H1 (cell line): ENCODE data around the gene TSGA10. TPM values are rescaled to one million over a fixed set of nuclear protein-coding genes. Genes with fewer than 3 reads are reported as not detected.

Source experiments
- CTCF ChIA-PET: fragments of 300-600 bp; sonication (Branson Sonifier 250); formaldehyde crosslinking; loops from one replicate; lab custom pipeline; 2021; ENCODE audit not compliant: partially characterized antibody; lab: Charles Lee
- POLR2A ChIA-PET: fragments of 300-600 bp; sonication (Branson Sonifier 250); formaldehyde crosslinking; loops from one replicate; lab custom pipeline; 2021; ENCODE audit warnings: inconsistent platforms; ENCODE audit not compliant: partially characterized antibody; lab: Charles Lee
- DNase-seq, 2 experiments: peaks; one replicate each; pipeline versions ENCODE4 v3.0.0 to v3.0.0-alpha.2; 2010 to 2022; ENCODE audit warnings: low spot score in 2 of 2, low read depth in 1 of 2, mixed read lengths in 1 of 2
- FAIRE-seq: peaks from 2 replicates; lab custom pipeline; 2011; peaks lifted over from hg19 to GRCh38; lab: Jason Lieb, UNC
- H2AFZ ChIP-seq: 2 replicates; pipeline ENCODE4 v1.8.1; 2012; ENCODE audit warnings: low read length, inconsistent platforms
- H2AK5ac ChIP-seq: 2 replicates; pipeline ENCODE4 v1.6.1; 2013; ENCODE audit warnings: low read depth, low read length
- H2BK120ac ChIP-seq: replicated peaks from 2 replicates; pipeline ENCODE3; 2013; ENCODE audit warnings: low read depth, low read length, inconsistent platforms
- H2BK12ac ChIP-seq: 2 replicates; pipeline ENCODE4 v1.6.1; 2013; ENCODE audit warnings: low read depth, low read length
- H2BK15ac ChIP-seq: 2 replicates; pipeline ENCODE4 v1.6.1; 2013; ENCODE audit warnings: low read length
- H2BK20ac ChIP-seq: 2 replicates; pipeline ENCODE4 v1.6.1; 2013; ENCODE audit warnings: low read length
- H2BK5ac ChIP-seq: 2 replicates; pipeline ENCODE4 v1.6.1; 2013; ENCODE audit warnings: low read depth, low read length
- H3K14ac ChIP-seq: 2 replicates; pipeline ENCODE4 v1.6.1; 2013; ENCODE audit warnings: inconsistent platforms; ENCODE audit not compliant: insufficient read length
- H3K18ac ChIP-seq: 2 replicates; pipeline ENCODE4 v1.6.1; 2013; ENCODE audit warnings: low read length; ENCODE audit errors: extremely low read depth
- H3K23ac ChIP-seq: 2 replicates; pipeline ENCODE4 v1.6.1; 2013; ENCODE audit warnings: inconsistent platforms; ENCODE audit not compliant: insufficient read length
- H3K23me2 ChIP-seq: 2 replicates; pipeline ENCODE4 v1.6.1; 2013; ENCODE audit warnings: low read depth, low read length
- H3K27ac ChIP-seq: 2 replicates; pipeline ENCODE4 v1.6.1; 2011; ENCODE audit warnings: low read depth, low read length, inconsistent platforms
- H3K27me3 ChIP-seq, 4 experiments: replicated peaks in 1 of 4; 1 replicate in 1 of 4; 2 replicates in 3 of 4; pipeline versions ENCODE4 v1.6.1 to v1.8.1; 2011 to 2013; ENCODE audit warnings: low read length in 3 of 4, mild to moderate bottlenecking in 3 of 4, inconsistent platforms in 2 of 4, mixed read lengths in 2 of 4, moderate library complexity in 1 of 4; ENCODE audit not compliant: control insufficient read depth in 3 of 4, insufficient read depth in 3 of 4; ENCODE audit errors: extremely low read depth in 1 of 4
- H3K36me3 ChIP-seq, 4 experiments: 2 replicates each; pipeline versions ENCODE4 v1.6.1 to v1.8.1; 2011 to 2013; ENCODE audit warnings: mild to moderate bottlenecking in 4 of 4, low read length in 3 of 4, moderate library complexity in 2 of 4, control low read depth in 1 of 4, inconsistent platforms in 1 of 4; ENCODE audit not compliant: insufficient read depth in 4 of 4, control insufficient read depth in 2 of 4
- H3K4ac ChIP-seq: replicated peaks from 2 replicates; pipeline ENCODE3; 2013; ENCODE audit warnings: low read length, low read depth, mixed read lengths, inconsistent platforms; ENCODE audit not compliant: insufficient read length
- H3K4me1 ChIP-seq, 4 experiments: replicated peaks in 1 of 4; 1 replicate in 1 of 4; 2 replicates in 3 of 4; pipeline versions ENCODE4 v1.6.1 to v1.8.1; 2011 to 2013; ENCODE audit warnings: low read length in 3 of 4, inconsistent platforms in 2 of 4, mixed read lengths in 1 of 4; ENCODE audit not compliant: insufficient read depth in 4 of 4, control insufficient read depth in 3 of 4
- H3K4me2 ChIP-seq, 2 experiments: 2 replicates each; pipeline versions ENCODE4 v1.6.1 to v1.8.1; 2011 to 2013; ENCODE audit warnings: low read depth in 2 of 2, low read length in 2 of 2, control low read depth in 1 of 2, inconsistent platforms in 1 of 2, mild to moderate bottlenecking in 1 of 2; ENCODE audit not compliant: insufficient read depth in 1 of 2
- H3K4me3 ChIP-seq, 4 experiments: fragments of 200-600, 300-600 bp in 1 of 4; sonication (generic), shearing (Covaris generic), sonication (Bioruptor Twin) in 1 of 4; 2 replicates each; pipeline versions ENCODE4 v1.5.1 to v1.8.1; 2011 to 2016; ENCODE audit warnings: low read length in 4 of 4, low read depth in 3 of 4, control low read depth in 2 of 4, inconsistent platforms in 2 of 4, mild to moderate bottlenecking in 2 of 4, mixed read lengths in 1 of 4, moderate library complexity in 1 of 4; ENCODE audit not compliant: insufficient read depth in 2 of 4; ENCODE audit errors: extremely low read depth in 1 of 4
- H3K56ac ChIP-seq: replicated peaks from 2 replicates; pipeline ENCODE3; 2013; ENCODE audit warnings: low read depth, mild to moderate bottlenecking, mixed read lengths, low read length, inconsistent platforms; ENCODE audit not compliant: insufficient read length
- H3K79me1 ChIP-seq: 2 replicates; pipeline ENCODE4 v1.6.1; 2013; ENCODE audit warnings: low read depth, low read length, control low read depth
- H3K79me2 ChIP-seq, 2 experiments: 2 replicates each; pipeline versions ENCODE4 v1.6.1 to v1.8.1; 2012 to 2013; ENCODE audit warnings: low read length in 2 of 2, mild to moderate bottlenecking in 2 of 2, inconsistent platforms in 1 of 2; ENCODE audit not compliant: insufficient read depth in 2 of 2, control insufficient read depth in 1 of 2
- H3K9ac ChIP-seq, 4 experiments: replicated peaks in 1 of 4; 1 replicate in 1 of 4; 2 replicates in 3 of 4; pipeline versions ENCODE4 v1.6.1 to v1.8.1; 2011 to 2013; ENCODE audit warnings: low read depth in 3 of 4, low read length in 3 of 4, control low read depth in 2 of 4, mild to moderate bottlenecking in 2 of 4, moderate library complexity in 2 of 4, inconsistent platforms in 1 of 4; ENCODE audit errors: extremely low read depth in 1 of 4
- H3K9me3 ChIP-seq, 2 experiments: 2 replicates each; pipeline versions ENCODE4 v1.6.1 to v1.8.1; 2012 to 2013; ENCODE audit warnings: mild to moderate bottlenecking in 2 of 2, moderate library complexity in 2 of 2, control low read depth in 1 of 2, inconsistent platforms in 1 of 2, low read depth in 1 of 2, low read length in 1 of 2, mixed read lengths in 1 of 2; ENCODE audit not compliant: insufficient read depth in 2 of 2
- H4K20me1 ChIP-seq, 2 experiments: replicated peaks in 1 of 2; 2 replicates each; pipeline versions ENCODE3 to v1.8.1; 2011 to 2013; ENCODE audit warnings: inconsistent platforms in 2 of 2, low read length in 2 of 2, mild to moderate bottlenecking in 1 of 2; ENCODE audit not compliant: insufficient read depth in 2 of 2, control insufficient read depth in 1 of 2
- H4K5ac ChIP-seq: 2 replicates; pipeline ENCODE4 v1.6.1; 2013; ENCODE audit warnings: low read length, low read depth, mixed read lengths, inconsistent platforms; ENCODE audit not compliant: insufficient read length
- H4K8ac ChIP-seq: 2 replicates; pipeline ENCODE4 v1.8.0; 2013; ENCODE audit warnings: mild to moderate bottlenecking, moderate library complexity, low read length, inconsistent platforms; ENCODE audit not compliant: insufficient read depth; ENCODE audit errors: extremely low read depth
- H4K91ac ChIP-seq: replicated peaks from 2 replicates; pipeline ENCODE3; 2013; ENCODE audit warnings: low read length, mixed read lengths, inconsistent platforms; ENCODE audit not compliant: insufficient read length
- WGBS, 2 experiments: shearing (Covaris generic) in 1 of 2; methylation state at CpG; one replicate each; pipeline versions ENCODE4 v1.1.6 to v1.1.7; 2013 to 2015; ENCODE audit warnings: low lambda C conversion rate in 2 of 2, mixed read lengths in 2 of 2, inconsistent platforms in 1 of 2, low coverage in 1 of 2, missing lambda C conversion rate in 1 of 2; ENCODE audit not compliant: insufficient replicate concordance in 2 of 2, insufficient coverage in 1 of 2, insufficient read length in 1 of 2; ENCODE audit errors: extremely low coverage in 1 of 2, missing lambda C conversion rate in 1 of 2; 5-methylcytosine and 5-hydroxymethylcytosine counted together
- polyA plus RNA-seq, 7 experiments: library from polyadenylated mRNA; depleted of rRNA in 3 of 7; stranded (reverse) in 5 of 7; unstranded in 2 of 7; fragments of >200 nt in 5 of 7; fragments of 200-250 nt in 2 of 7; gene quantifications; 1 replicate in 5 of 7; 2 replicates in 1 of 7; 4 replicates in 1 of 7; pipeline versions ENCODE4 v1.2.1 to v1.2.3, GENCODE V29; 2011 to 2013; ENCODE audit warnings: missing spikeins in 2 of 7, mixed read lengths in 2 of 7
- total RNA-seq: library from RNA; stranded (reverse); fragmentation: NEBNext Ultra II Directional; extraction: Animal tissue kit (Norgen Biotek cat#: 25700); gene quantifications from 2 replicates; pipeline ENCODE4 v1.2.1, GENCODE V29; 2021

The TSGA10 gene
- total and polyA plus RNA-seq, 2 of the 8 experiments (the other 6 are each of a cell fraction or from before 2014, with no cell fraction given): 2.2 to 7.4 TPM

DNA sequence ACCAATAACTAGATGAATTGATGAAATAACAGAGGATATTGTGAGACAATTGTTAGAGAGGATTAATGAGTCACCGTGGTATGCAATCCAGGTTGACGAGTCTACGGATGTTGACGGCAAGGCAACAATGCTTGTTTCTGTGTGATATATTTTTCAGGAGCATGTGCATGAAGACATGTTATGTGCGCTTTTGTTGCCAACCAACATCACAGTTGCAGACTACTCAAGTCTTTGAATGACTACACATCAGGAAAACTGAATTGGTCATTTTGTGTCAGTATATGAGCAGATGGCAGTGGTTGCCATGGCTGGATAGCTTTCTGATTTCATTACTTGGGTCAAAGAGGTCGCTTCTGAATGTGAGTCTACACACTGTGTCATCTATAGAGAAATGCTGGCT, 122.0 kb downstream of the TSGA10 start:
- Histone ChIP-seq H3K4me2 (no peak overlapping the region), H3K79me1 (no peaks in the 10 kb centered on the region), H2AFZ (no peak overlapping the region), H3K27me3 (no peaks in the 10 kb centered on the region), H3K14ac (no peak overlapping the region), H3K23me2 (no peaks in the 10 kb centered on the region), H3K4me3 (no peak overlapping the region), H3K4ac (no peak overlapping the region), H4K20me1 (no peaks in the 10 kb centered on the region), H3K9me3 (no peaks in the 10 kb centered on the region), H4K91ac (no peak overlapping the region), H3K23ac (no peak overlapping the region), H2BK120ac (no peak overlapping the region), H2BK20ac (no peak overlapping the region), H2BK12ac (no peak overlapping the region), H3K27ac (no peak overlapping the region), H4K8ac (no peak overlapping the region), H3K36me3 (no peaks in the 10 kb centered on the region), H3K56ac (no peak overlapping the region), H3K18ac (no peak overlapping the region), H2AK5ac (no peak overlapping the region), H2BK15ac (no peak overlapping the region), H4K5ac (no peak overlapping the region), H3K4me1 (no peaks in the 10 kb centered on the region), H3K79me2 (no peaks in the 10 kb centered on the region), H3K9ac (no peak overlapping the region), H2BK5ac (no peak overlapping the region)
- WGBS, 2 experiments: 90% methylated on average over 6 of the region's 6 CpGs; no CpG with 5 or more reads in 1 of the 2 experiments
- CTCF ChIA-PET: no interaction called here
- DNase-seq (no peak), FAIRE-seq (no peak)
- POLR2A ChIA-PET: interaction anchor here (1.2 kb wide), 1 partner anchor 11 kb away, joined by 3 read pairs; no protein-coding TSS in a partner anchor
